Uterus (tissue), 4 donors: Measurements from ENCODE around the gene ST8SIA6. TPM values are rescaled to one million over a fixed set of nuclear protein-coding genes. Genes with fewer than 3 reads are reported as not detected.

Experiments used
- DNase-seq, 2 donors: peaks; one replicate each; pipeline ENCODE4 v3.0.0-alpha.2; 2019 to 2020
- H3K27ac ChIP-seq, 2 donors: fragments of 200-600 bp; sonication (generic); 1 replicate in 1 of 2; 2 replicates in 1 of 2; pipeline ENCODE4 v1.5.1; 2016 to 2018
- H3K27me3 ChIP-seq, 2 donors: fragments of 200-600 bp; sonication (generic); one replicate each; pipeline ENCODE4 v1.5.1; 2018 to 2019; ENCODE audit warnings: control low read depth in 1 of 2
- H3K36me3 ChIP-seq, 2 donors: fragments of 200-600 bp; sonication (generic); one replicate each; pipeline ENCODE4 v1.5.1; 2019; ENCODE audit warnings: control low read depth in 1 of 2
- H3K4me1 ChIP-seq, 2 donors: fragments of 200-600 bp; sonication (generic); one replicate each; pipeline ENCODE4 v1.5.1; 2018 to 2019; ENCODE audit warnings: control low read depth in 1 of 2
- H3K4me3 ChIP-seq, 2 donors: fragments of 200-600 bp; sonication (generic); 1 replicate in 1 of 2; 2 replicates in 1 of 2; pipeline ENCODE4 v1.5.1; 2018 to 2019; ENCODE audit warnings: mild to moderate bottlenecking in 1 of 2
- H3K9me3 ChIP-seq, 2 donors: fragments of 200-600 bp; sonication (generic); one replicate each; pipeline ENCODE4 v1.5.1; 2019; ENCODE audit warnings: control low read depth in 1 of 2
- POLR2A ChIP-seq, 2 donors: fragments of 450-650 bp; IDR thresholded peaks; one replicate each; pipeline ENCODE4 v1.6.1; 2016; ENCODE audit warnings: antibody characterized with exemption in 2 of 2, mild to moderate bottlenecking in 1 of 2, moderate library complexity in 1 of 2
- intact Hi-C: fragments of 100-400 bp; cut with DNase I; formaldehyde crosslinking; loops from one replicate; pipeline ENCODE4 v1.15.1; 2023; ENCODE audit warnings: low total_unique reads
- total RNA-seq, 4 donors: library from RNA; depleted of rRNA in 3 of 4; stranded (reverse); fragments of >200 nt in 3 of 4; gene quantifications; one replicate each; pipeline versions ENCODE4 v1.1.0 to v1.2.4, GENCODE V29; 2014 to 2023
- TF ChIP-seq, protein P1 (sequence below), 4 experiments: fragments of 200-600 bp in 2 of 4; fragments of 450-650 bp in 2 of 4; sonication (generic) in 2 of 4; IDR thresholded peaks; one replicate each; pipeline ENCODE4 v1.5.1; 2016 to 2019; ENCODE audit warnings: antibody characterized with exemption in 4 of 4, mild to moderate bottlenecking in 2 of 4, moderate library complexity in 1 of 4
- donor health status: DM: yes; HTN: yes; CAD: no.

The ST8SIA6 gene
- total RNA-seq, 4 donors from 2014 or later, result 0.77 to 1.9 (median 1.1) TPM; not detected in 1

DNA sequence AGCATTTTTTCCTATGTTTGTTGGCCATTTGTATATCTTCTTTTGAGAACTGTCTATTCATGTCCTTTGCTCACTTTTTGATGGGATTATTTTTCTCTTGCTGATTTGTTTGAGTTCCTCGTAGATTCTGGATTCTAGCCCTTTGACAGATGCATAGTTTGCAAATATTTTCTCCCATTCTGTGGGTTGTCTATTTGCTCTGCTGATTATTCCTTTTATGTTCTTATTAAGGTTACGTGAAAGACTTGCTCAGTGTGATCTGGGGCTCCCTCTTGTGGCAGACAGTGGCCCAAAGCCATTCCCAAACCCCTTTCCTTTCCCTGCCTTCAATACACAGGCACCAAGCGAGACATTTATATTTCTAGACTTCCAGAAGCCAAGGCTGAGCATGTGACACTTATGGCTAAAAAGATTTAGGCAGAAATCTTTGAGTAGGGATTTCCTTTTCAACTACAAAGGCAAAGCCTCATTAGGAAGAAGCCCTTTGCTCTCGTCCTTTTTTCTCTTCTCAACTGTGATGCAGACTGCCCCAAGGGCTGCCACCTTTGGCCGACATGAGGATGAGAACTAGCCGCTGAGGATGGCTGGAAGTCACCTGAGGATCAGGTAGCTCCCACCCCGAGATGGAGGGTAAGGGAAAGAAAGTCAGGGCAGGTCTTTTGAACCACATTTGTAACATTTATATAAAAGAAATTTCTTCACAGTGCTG is 23.6 kb downstream of the ST8SIA6 start:
- TF ChIP-seq, protein P1, sequence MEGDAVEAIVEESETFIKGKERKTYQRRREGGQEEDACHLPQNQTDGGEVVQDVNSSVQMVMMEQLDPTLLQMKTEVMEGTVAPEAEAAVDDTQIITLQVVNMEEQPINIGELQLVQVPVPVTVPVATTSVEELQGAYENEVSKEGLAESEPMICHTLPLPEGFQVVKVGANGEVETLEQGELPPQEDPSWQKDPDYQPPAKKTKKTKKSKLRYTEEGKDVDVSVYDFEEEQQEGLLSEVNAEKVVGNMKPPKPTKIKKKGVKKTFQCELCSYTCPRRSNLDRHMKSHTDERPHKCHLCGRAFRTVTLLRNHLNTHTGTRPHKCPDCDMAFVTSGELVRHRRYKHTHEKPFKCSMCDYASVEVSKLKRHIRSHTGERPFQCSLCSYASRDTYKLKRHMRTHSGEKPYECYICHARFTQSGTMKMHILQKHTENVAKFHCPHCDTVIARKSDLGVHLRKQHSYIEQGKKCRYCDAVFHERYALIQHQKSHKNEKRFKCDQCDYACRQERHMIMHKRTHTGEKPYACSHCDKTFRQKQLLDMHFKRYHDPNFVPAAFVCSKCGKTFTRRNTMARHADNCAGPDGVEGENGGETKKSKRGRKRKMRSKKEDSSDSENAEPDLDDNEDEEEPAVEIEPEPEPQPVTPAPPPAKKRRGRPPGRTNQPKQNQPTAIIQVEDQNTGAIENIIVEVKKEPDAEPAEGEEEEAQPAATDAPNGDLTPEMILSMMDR (IDR thresholded peaks at IDR 0.05), result peak; percentile 70 to 75 (median 72)
- TF ChIP-seq POLR2A (IDR thresholded peaks at IDR 0.05), result no peak
- Histone ChIP-seq H3K4me3 (no peak overlapping the region), H3K36me3 (no peaks in the 10 kb centered on the region), H3K9me3 (no peaks in the 10 kb centered on the region), H3K27me3 (no peaks in the 10 kb centered on the region), H3K4me1 (no peaks in the 10 kb centered on the region), H3K27ac (no peak overlapping the region)
- peak; percentile 55 to 72 for DNase-seq
- intact Hi-C loops, result no loop called here

DNA sequence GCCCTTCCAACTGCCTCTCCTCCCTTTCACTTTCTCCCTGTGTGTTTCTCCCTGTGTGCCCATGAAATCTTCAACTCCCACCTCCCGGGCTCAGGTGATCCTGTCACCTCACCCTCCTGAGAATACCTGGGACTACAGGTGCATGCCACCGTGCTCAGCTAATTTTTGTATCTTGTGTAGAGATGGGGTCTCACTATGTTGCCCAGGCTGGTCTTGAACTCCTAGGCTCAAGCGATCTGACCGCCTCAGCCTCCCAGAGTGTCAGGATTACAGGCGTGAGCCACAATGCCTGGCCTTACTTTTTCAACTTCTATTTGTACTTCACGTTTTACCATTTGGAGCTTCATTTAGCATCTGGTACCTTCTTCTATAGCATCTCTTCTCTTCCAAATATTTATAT is 24.9 kb downstream of the ST8SIA6 start:
- intact Hi-C loops, result no loop called here
- DNase-seq, result no peak
- Histone ChIP-seq H3K36me3 (no peaks in the 10 kb centered on the region), H3K9me3 (no peaks in the 10 kb centered on the region), H3K27me3 (no peaks in the 10 kb centered on the region), H3K4me3 (no peak overlapping the region), H3K27ac (no peak overlapping the region), H3K4me1 (no peaks in the 10 kb centered on the region)
- TF ChIP-seq, protein P1 (IDR thresholded peaks at IDR 0.05), result no peak
- TF ChIP-seq POLR2A (IDR thresholded peaks at IDR 0.05), result no peak

DNA sequence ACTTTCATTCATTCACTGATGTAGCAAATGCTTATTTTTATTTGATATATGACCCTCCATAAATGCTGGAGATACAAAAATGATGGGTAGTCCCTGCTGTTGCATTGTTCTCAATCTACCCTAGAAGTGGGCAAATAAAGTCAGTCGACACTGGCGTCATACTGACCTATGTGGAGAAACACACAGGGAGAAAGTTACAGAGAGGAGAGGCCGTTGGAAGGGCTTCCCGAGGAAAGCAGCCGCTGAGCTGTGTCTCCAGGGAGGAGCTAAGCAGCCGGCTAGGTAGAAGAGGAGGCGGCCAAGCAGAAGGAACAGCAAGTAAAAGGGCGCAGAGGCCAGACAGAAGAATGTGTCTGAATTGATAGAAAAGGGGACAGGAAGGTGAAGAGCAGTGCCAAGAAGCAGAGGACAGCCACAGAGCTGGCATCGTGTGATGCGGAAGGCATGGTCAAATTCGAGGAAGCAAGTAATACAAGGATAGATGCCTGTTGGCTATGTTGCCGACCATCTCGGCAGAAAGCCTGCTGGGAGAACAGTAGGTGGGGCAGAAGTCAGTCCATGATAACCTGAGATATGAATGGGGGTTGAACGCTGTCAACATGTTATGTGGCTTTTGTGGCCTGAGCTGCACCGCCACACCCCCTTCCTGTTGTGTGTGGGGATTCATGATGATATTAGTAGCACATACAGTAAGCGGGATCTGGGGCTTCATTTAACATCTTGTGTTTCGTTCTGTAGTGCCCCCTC is 25.9 kb downstream of the ST8SIA6 start:
- H3K9me3 ChIP-seq, result no peaks in the 10 kb centered on the region
- TF ChIP-seq POLR2A (IDR thresholded peaks at IDR 0.05), result no peak
- TF ChIP-seq, protein P1 (IDR thresholded peaks at IDR 0.05), result no peak
- no peaks in the 10 kb centered on the region for H3K27me3 ChIP-seq
- H3K27ac ChIP-seq, result no peak overlapping the region
- H3K4me3 ChIP-seq, result no peak overlapping the region
- intact Hi-C loops, result no loop called here
- H3K36me3 ChIP-seq, result no peaks in the 10 kb centered on the region
- no peak for DNase-seq
- H3K4me1 ChIP-seq, result no peaks in the 10 kb centered on the region

DNA sequence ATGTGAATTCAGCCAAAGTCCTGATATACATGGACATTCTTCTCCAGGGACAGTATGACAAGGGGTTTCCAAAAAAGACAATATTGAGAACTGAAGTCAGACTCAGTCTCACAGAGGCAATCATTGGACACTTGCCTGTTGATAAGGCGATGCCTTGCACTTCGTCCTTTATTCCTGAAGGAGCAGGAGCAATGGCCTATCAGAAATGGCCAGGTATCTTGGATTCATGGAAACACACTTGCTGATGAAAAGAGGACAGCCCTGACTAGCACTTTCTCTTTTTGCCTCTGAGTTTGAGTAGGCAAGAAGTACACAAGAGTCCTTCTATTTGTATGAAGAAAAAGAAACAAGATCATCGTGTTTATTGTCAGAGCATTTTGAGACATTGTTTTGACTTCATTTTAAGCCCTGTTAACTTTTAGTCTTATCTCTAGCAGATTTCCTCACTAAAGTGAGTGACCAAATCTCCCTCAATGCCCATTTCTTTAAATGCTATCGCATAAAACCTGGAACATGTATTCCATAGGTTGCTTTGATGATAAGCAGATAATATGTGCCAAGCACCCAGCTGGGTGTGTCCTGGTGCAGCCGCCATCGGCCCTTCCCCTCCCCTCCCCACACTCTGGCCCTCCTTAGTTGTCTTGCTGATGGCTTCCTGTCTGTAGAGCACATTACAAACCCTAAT is 26.6 kb downstream of the ST8SIA6 start:
- intact Hi-C loops, result no loop called here
- no peak overlapping the region for H3K4me3 ChIP-seq
- DNase-seq, result no peak
- H3K27ac ChIP-seq, result no peak overlapping the region
- no peaks in the 10 kb centered on the region for H3K36me3 ChIP-seq
- no peaks in the 10 kb centered on the region for H3K27me3 ChIP-seq
- no peaks in the 10 kb centered on the region for H3K9me3 ChIP-seq
- no peaks in the 10 kb centered on the region for H3K4me1 ChIP-seq
- TF ChIP-seq, protein P1 (IDR thresholded peaks at IDR 0.05), result no peak

DNA sequence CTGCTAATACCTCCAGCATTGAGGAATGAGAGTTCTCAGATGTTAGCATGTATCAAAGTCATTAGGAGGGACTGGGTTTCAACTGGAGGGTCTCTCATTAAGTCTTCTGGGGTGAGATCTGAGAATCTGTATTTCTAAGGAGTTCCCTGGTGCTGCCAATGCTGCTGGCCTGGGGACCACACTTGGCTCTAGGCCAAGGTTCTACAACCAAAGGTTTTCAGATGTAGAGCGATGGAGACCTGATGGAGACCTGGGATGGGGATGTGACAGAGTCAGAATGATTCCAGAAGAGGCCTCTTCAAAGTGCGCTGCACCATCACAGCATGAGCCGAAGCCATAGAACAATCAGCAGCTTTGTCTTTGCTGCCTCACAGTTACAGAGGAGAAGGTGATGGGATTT is 27.2 kb downstream of the ST8SIA6 start:
- no peak for TF ChIP-seq POLR2A (IDR thresholded peaks at IDR 0.05)
- TF ChIP-seq, protein P1 (IDR thresholded peaks at IDR 0.05), result no peak
- intact Hi-C loops, result no loop called here
- no peak for DNase-seq

More for the DNA sequence above, 27.2 kb downstream of the ST8SIA6 start:
- Histone ChIP-seq H3K4me1 (no peaks in the 10 kb centered on the region), H3K4me3 (no peak overlapping the region), H3K27me3 (no peaks in the 10 kb centered on the region), H3K27ac (no peak overlapping the region), H3K9me3 (no peaks in the 10 kb centered on the region), H3K36me3 (no peaks in the 10 kb centered on the region)
